ENCODE results near the gene MAPT.

The MAPT gene

GRCh38 chr17:46023783-46024388, 129.5 kb downstream of the MAPT start:
- in situ Hi-C loops (cut with HindIII; ENCODE audit: low sequenced_read_pairs): no loop called here

GRCh38 chr17:46024590-46024989, 130.2 kb downstream of the MAPT start:
- in situ Hi-C loops (cut with HindIII; ENCODE audit: low sequenced_read_pairs): no loop called here

GRCh38 chr17:46025060-46025459, 130.7 kb downstream of the MAPT start:
- in situ Hi-C loops (cut with HindIII; ENCODE audit: low sequenced_read_pairs): no loop called here

GRCh38 chr17:46025510-46026165, 131.3 kb downstream of the MAPT start:
- in situ Hi-C loops (cut with HindIII; ENCODE audit: low sequenced_read_pairs): no loop called here

GRCh38 chr17:46026166-46027047, 132.1 kb downstream of the MAPT start:
- in situ Hi-C loops (cut with HindIII; ENCODE audit: low sequenced_read_pairs): no loop called here

GRCh38 chr17:46027048-46027975, 133.0 kb downstream of the MAPT start:
- in situ Hi-C loops (cut with HindIII; ENCODE audit: low sequenced_read_pairs): no loop called here

- in situ Hi-C loops (cut with HindIII; ENCODE audit: low sequenced_read_pairs): no loop called here
Observed at GRCh38 chr17:46027976-46028325, 133.6 kb downstream of the MAPT start.

- in situ Hi-C loops (cut with HindIII; ENCODE audit: low sequenced_read_pairs): no loop called here
Observed at GRCh38 chr17:46028374-46028773, 134.0 kb downstream of the MAPT start.

GRCh38 chr17:46028981-46029565, 134.7 kb downstream of the MAPT start:
- in situ Hi-C loops (cut with HindIII; ENCODE audit: low sequenced_read_pairs): no loop called here

GRCh38 chr17:46029627-46030026, 135.3 kb downstream of the MAPT start:
- in situ Hi-C loops (cut with HindIII; ENCODE audit: low sequenced_read_pairs): no loop called here

- in situ Hi-C loops (cut with HindIII; ENCODE audit: low sequenced_read_pairs): no loop called here
Observed at GRCh38 chr17:46030752-46031151, 136.4 kb downstream of the MAPT start.

GRCh38 chr17:46031440-46031839, 137.1 kb downstream of the MAPT start:
- in situ Hi-C loops (cut with HindIII; ENCODE audit: low sequenced_read_pairs): no loop called here

- in situ Hi-C loops (cut with HindIII; ENCODE audit: low sequenced_read_pairs): no loop called here
Observed at GRCh38 chr17:46031920-46032319, 137.6 kb downstream of the MAPT start.

GRCh38 chr17:46032909-46033308, 138.6 kb downstream of the MAPT start:
- in situ Hi-C loops (cut with HindIII; ENCODE audit: low sequenced_read_pairs): no loop called here

GRCh38 chr17:46033392-46033791, 139.0 kb downstream of the MAPT start:
- in situ Hi-C loops (cut with HindIII; ENCODE audit: low sequenced_read_pairs): no loop called here

- in situ Hi-C loops (cut with HindIII; ENCODE audit: low sequenced_read_pairs): no loop called here
Observed at GRCh38 chr17:46035112-46035818, 140.9 kb downstream of the MAPT start.

- in situ Hi-C loops (cut with HindIII; ENCODE audit: low sequenced_read_pairs): no loop called here
Observed at GRCh38 chr17:46036491-46036890, 142.1 kb downstream of the MAPT start.

- in situ Hi-C loops (cut with HindIII; ENCODE audit: low sequenced_read_pairs): no loop called here
Observed at GRCh38 chr17:46037722-46038255, 143.4 kb downstream of the MAPT start.

GRCh38 chr17:46038414-46038813, 144.1 kb downstream of the MAPT start:
- in situ Hi-C loops (cut with HindIII; ENCODE audit: low sequenced_read_pairs): no loop called here

- in situ Hi-C loops (cut with HindIII; ENCODE audit: low sequenced_read_pairs): no loop called here
Observed at GRCh38 chr17:46038937-46039336, 144.6 kb downstream of the MAPT start.
